Measurements from ENCODE around the gene PHF21B.
"Not testable (repeated sequence)": the region's sequence is repeated elsewhere in the genome, so short reads cannot be mapped to it uniquely, and the experiment has no call there.

PHF21B gene

GRCh38 chr22:44926124-44926475, 83.7 kb downstream of the PHF21B start:
- Mint-ChIP-seq H3K27me3 (peaks cover 7% of the 10 kb centered on the region), H3K27ac (no peak overlapping the region), H3K36me3 (peaks cover 1% of the 10 kb centered on the region), H3K4me3 (no peak overlapping the region), H3K4me1 (no peaks in the 10 kb centered on the region), H3K9me3 (peaks cover 2% of the 10 kb centered on the region)
- DNase-seq (ENCODE audit: low spot score in 2 of 2) (no peak), ATAC-seq (ENCODE audit: low read depth) (no peak)

- Mint-ChIP-seq H3K27me3 (peaks cover 7% of the 10 kb centered on the region), H3K4me3 (no peak overlapping the region), H3K27ac (no peak overlapping the region), H3K36me3 (peaks cover 1% of the 10 kb centered on the region), H3K9me3 (peaks cover 2% of the 10 kb centered on the region), H3K4me1 (no peaks in the 10 kb centered on the region)
- ATAC-seq (ENCODE audit: low read depth): no peak
- DNase-seq (ENCODE audit: low spot score in 2 of 2): no peak
These were observed 84.2 kb downstream of the PHF21B start for GRCh38 chr22:44925465-44926123.

- H3K9me3 Mint-ChIP-seq: peaks cover 2% of the 10 kb centered on the region
- H3K27me3 Mint-ChIP-seq: peaks cover 7% of the 10 kb centered on the region
- ATAC-seq (ENCODE audit: low read depth): no peak
These were observed 85.1 kb downstream of the PHF21B start for GRCh38 chr22:44924710-44925109.

GRCh38 chr22:44924098-44924497, 85.7 kb downstream of the PHF21B start:
- ATAC-seq (ENCODE audit: low read depth): no peak
- no peak overlapping the region for H3K27ac Mint-ChIP-seq
- peaks cover 9% of the 10 kb centered on the region for H3K27me3 Mint-ChIP-seq
- no peak for DNase-seq (ENCODE audit: low spot score in 2 of 2)
- H3K4me3 Mint-ChIP-seq: no peak overlapping the region
- H3K4me1 Mint-ChIP-seq: no peaks in the 10 kb centered on the region
- H3K36me3 Mint-ChIP-seq: peaks cover 1% of the 10 kb centered on the region
- peaks cover 2% of the 10 kb centered on the region for H3K9me3 Mint-ChIP-seq

More at GRCh38 chr22:44924710-44925109, 85.1 kb downstream of the PHF21B start:
- no peak for DNase-seq (ENCODE audit: low spot score in 2 of 2)
- Mint-ChIP-seq H3K36me3 (peaks cover 1% of the 10 kb centered on the region), H3K4me1 (no peaks in the 10 kb centered on the region), H3K4me3 (no peak overlapping the region), H3K27ac (no peak overlapping the region)

GRCh38 chr22:44921766-44922165, 88.0 kb downstream of the PHF21B start:
- not testable (repeated sequence) for H3K36me3 Mint-ChIP-seq, H3K4me3 Mint-ChIP-seq

GRCh38 chr22:44920183-44920582, 89.6 kb downstream of the PHF21B start:
- no peak overlapping the region for H3K27ac Mint-ChIP-seq
- no peaks in the 10 kb centered on the region for H3K4me1 Mint-ChIP-seq
- H3K36me3 Mint-ChIP-seq: peaks cover 1% of the 10 kb centered on the region
- H3K27me3 Mint-ChIP-seq: peaks cover 11% of the 10 kb centered on the region
- DNase-seq (ENCODE audit: low spot score in 2 of 2): no peak
- no peak for ATAC-seq (ENCODE audit: low read depth)
- H3K9me3 Mint-ChIP-seq: peaks cover 2% of the 10 kb centered on the region
- no peak overlapping the region for H3K4me3 Mint-ChIP-seq

More at GRCh38 chr22:44921766-44922165, 88.0 kb downstream of the PHF21B start:
- not testable (repeated sequence) for ATAC-seq (ENCODE audit: low read depth); H3K4me1 Mint-ChIP-seq; H3K27me3 Mint-ChIP-seq; H3K27ac Mint-ChIP-seq; H3K9me3 Mint-ChIP-seq; DNase-seq (ENCODE audit: low spot score in 2 of 2)

- Mint-ChIP-seq H3K27me3 (peaks cover 11% of the 10 kb centered on the region), H3K36me3 (peaks cover 1% of the 10 kb centered on the region), H3K9me3 (peaks cover 2% of the 10 kb centered on the region), H3K4me3 (no peak overlapping the region), H3K4me1 (no peaks in the 10 kb centered on the region), H3K27ac (no peak overlapping the region)
- DNase-seq (ENCODE audit: low spot score in 2 of 2): no peak
- ATAC-seq (ENCODE audit: low read depth): no peak
These were observed 90.1 kb downstream of the PHF21B start for GRCh38 chr22:44919691-44920090.

- H3K36me3 Mint-ChIP-seq: peaks cover 1% of the 10 kb centered on the region
- DNase-seq (ENCODE audit: low spot score in 2 of 2) (no peak), ATAC-seq (ENCODE audit: low read depth) (no peak)
- peaks cover 11% of the 10 kb centered on the region for H3K27me3 Mint-ChIP-seq
- H3K4me3 Mint-ChIP-seq: no peak overlapping the region
- peaks cover 2% of the 10 kb centered on the region for H3K9me3 Mint-ChIP-seq
- no peak overlapping the region for H3K27ac Mint-ChIP-seq
- H3K4me1 Mint-ChIP-seq: no peaks in the 10 kb centered on the region
These were observed 90.8 kb downstream of the PHF21B start for GRCh38 chr22:44918925-44919392.

- Mint-ChIP-seq H3K27ac (no peak overlapping the region), H3K9me3 (no peaks in the 10 kb centered on the region), H3K4me3 (no peak overlapping the region), H3K36me3 (no peaks in the 10 kb centered on the region), H3K27me3 (peaks cover 9% of the 10 kb centered on the region), H3K4me1 (no peaks in the 10 kb centered on the region)
- no peak for DNase-seq (ENCODE audit: low spot score in 2 of 2)
- no peak for ATAC-seq (ENCODE audit: low read depth)
These were observed 91.5 kb downstream of the PHF21B start for GRCh38 chr22:44918166-44918924.

- DNase-seq (ENCODE audit: low spot score in 2 of 2) (no peak), ATAC-seq (ENCODE audit: low read depth) (no peak)
- Mint-ChIP-seq H3K36me3 (no peaks in the 10 kb centered on the region), H3K9me3 (no peaks in the 10 kb centered on the region), H3K4me3 (no peak overlapping the region), H3K27ac (no peak overlapping the region), H3K4me1 (no peaks in the 10 kb centered on the region), H3K27me3 (peaks cover 9% of the 10 kb centered on the region)
These were observed 92.2 kb downstream of the PHF21B start for GRCh38 chr22:44917372-44918165.

GRCh38 chr22:44916281-44917231, 93.2 kb downstream of the PHF21B start:
- Mint-ChIP-seq H3K4me3 (no peak overlapping the region), H3K4me1 (no peaks in the 10 kb centered on the region), H3K27me3 (peaks cover 11% of the 10 kb centered on the region), H3K36me3 (no peaks in the 10 kb centered on the region), H3K9me3 (peaks cover 2% of the 10 kb centered on the region), H3K27ac (no peak overlapping the region)
- DNase-seq (ENCODE audit: low spot score in 2 of 2): no peak
- ATAC-seq (ENCODE audit: low read depth): no peak

GRCh38 chr22:44915441-44915840, 94.4 kb downstream of the PHF21B start:
- Mint-ChIP-seq H3K9me3 (peaks cover 8% of the 10 kb centered on the region), H3K4me3 (no peak overlapping the region), H3K36me3 (peaks cover 2% of the 10 kb centered on the region), H3K27ac (no peak overlapping the region), H3K27me3 (peaks cover 13% of the 10 kb centered on the region), H3K4me1 (no peaks in the 10 kb centered on the region)
- no peak for ATAC-seq (ENCODE audit: low read depth)
- no peak for DNase-seq (ENCODE audit: low spot score in 2 of 2)

GRCh38 chr22:44914026-44914721, 95.6 kb downstream of the PHF21B start:
- H3K27ac Mint-ChIP-seq: no peak overlapping the region
- ATAC-seq (ENCODE audit: low read depth) (no peak), DNase-seq (ENCODE audit: low spot score in 2 of 2) (no peak)
- H3K9me3 Mint-ChIP-seq: peaks cover 12% of the 10 kb centered on the region
- no peaks in the 10 kb centered on the region for H3K4me1 Mint-ChIP-seq
- H3K4me3 Mint-ChIP-seq: no peak overlapping the region
- peaks cover 2% of the 10 kb centered on the region for H3K36me3 Mint-ChIP-seq
- H3K27me3 Mint-ChIP-seq: peaks cover 16% of the 10 kb centered on the region
